HCT116 (cell line): Measurements from ENCODE around the gene VAV1. TPM values are rescaled to one million over a fixed set of nuclear protein-coding genes. Genes with fewer than 3 reads are reported as not detected.

ENCODE experiments used
- ATAC-seq: fragments of 200-7000 bp; cut with Tn5 transposase; 2 replicates; pipeline ENCODE4 v1.9.1; 2020; ENCODE audit warnings: mild to moderate bottlenecking, moderate library complexity
- BruUV-seq: library from RNA; stranded (reverse); fragments of 400-500 nt; replicated peaks from 2 replicates; lab custom pipeline; 2021; lab: Mats Ljungman, UMichigan
- CTCF ChIA-PET: fragments of 300-600 bp; sonication (Branson Sonifier 250); formaldehyde crosslinking; loops from one replicate; lab custom pipeline; 2021; ENCODE audit warnings: antibody characterized with exemption; lab: Charles Lee
- POLR2A ChIA-PET: fragments of 300-600, 350-600 bp; sonication (Branson Sonifier 250); formaldehyde crosslinking; loops from one replicate; lab custom pipeline; 2021; ENCODE audit warnings: antibody characterized with exemption; lab: Charles Lee
- RAD21 ChIA-PET, 2 experiments: fragments of 300-600 bp; sonication (Branson Sonifier 250); formaldehyde crosslinking; loops; one replicate each; lab custom pipeline; 2023; ENCODE audit warnings: low total read pairs in 2 of 2; ENCODE audit not compliant: uncharacterized antibody in 2 of 2, unreplicated experiment in 2 of 2, low non-redundant PET in 1 of 2; lab: Charles Lee
- DNase-seq: peaks from one replicate; pipeline ENCODE4 v3.0.0-alpha.2; 2010; ENCODE audit warnings: low read depth, low spot score
- H2AFZ ChIP-seq: fragments of 200-600 bp; shearing (Covaris generic), sonication (generic); 2 replicates; pipeline ENCODE4 v1.6.1; 2017; ENCODE audit warnings: low read depth, mixed run types, mixed read lengths, antibody characterized with exemption, low read length; ENCODE audit not compliant: poor library complexity, severe bottlenecking
- H3K27ac ChIP-seq: 2 replicates; pipeline ENCODE4 v1.5.1; 2012; ENCODE audit warnings: low read depth, low read length
- H3K27me3 ChIP-seq: fragments of 200-600 bp; sonication (generic); 2 replicates; pipeline ENCODE4 v1.6.1; 2016; ENCODE audit warnings: mixed run types, low read length, mixed read lengths; ENCODE audit not compliant: insufficient read depth
- H3K36me3 ChIP-seq, 2 experiments: fragments of 200-500 bp in 1 of 2; fragments of 200-600 bp in 1 of 2; sonication (Bioruptor generic) in 1 of 2; sonication (generic) in 1 of 2; 2 replicates each; pipeline versions ENCODE4 v1.5.1 to v1.6.1; 2014 to 2016; ENCODE audit warnings: low read length in 2 of 2, inconsistent platforms in 1 of 2, mixed read lengths in 1 of 2, mixed run types in 1 of 2; ENCODE audit not compliant: insufficient read depth in 2 of 2, control insufficient read depth in 1 of 2
- H3K4me1 ChIP-seq, 2 experiments: fragments of 200-600 bp in 1 of 2; sonication (generic) in 1 of 2; 2 replicates each; pipeline versions ENCODE4 v1.5.1 to v1.6.1; 2012 to 2017; ENCODE audit warnings: low read length in 2 of 2, inconsistent platforms in 1 of 2, mild to moderate bottlenecking in 1 of 2, mixed read lengths in 1 of 2, mixed run types in 1 of 2, moderate library complexity in 1 of 2; ENCODE audit not compliant: insufficient read depth in 2 of 2, control insufficient read depth in 1 of 2
- H3K4me2 ChIP-seq: fragments of 200-600 bp; sonication (generic); 2 replicates; pipeline ENCODE4 v1.6.1; 2017; ENCODE audit warnings: mixed run types, low read length, mixed read lengths
- H3K4me3 ChIP-seq, 2 experiments: fragments of 200-600 bp in 1 of 2; sonication (generic) in 1 of 2; replicated peaks in 1 of 2; 2 replicates each; pipeline ENCODE4 v1.5.1; 2011 to 2016; ENCODE audit warnings: low read length in 2 of 2, control low read depth in 1 of 2, low read depth in 1 of 2, mild to moderate bottlenecking in 1 of 2, mixed read lengths in 1 of 2, mixed run types in 1 of 2
- H3K79me2 ChIP-seq: fragments of 200-600 bp; sonication (generic); 2 replicates; pipeline ENCODE4 v1.6.1; 2017; ENCODE audit warnings: mild to moderate bottlenecking, mixed run types, low read length, moderate library complexity, mixed read lengths; ENCODE audit not compliant: insufficient read depth
- H3K9ac ChIP-seq: fragments of 200-600 bp; sonication (generic); 2 replicates; pipeline ENCODE4 v1.6.1; 2016; ENCODE audit warnings: low read length, mixed read lengths
- H3K9me2 ChIP-seq: fragments of 200-600 bp; sonication (generic), shearing (Covaris generic); 2 replicates; pipeline ENCODE4 v1.6.1; 2017; ENCODE audit warnings: mixed run types, mild to moderate bottlenecking, moderate library complexity; ENCODE audit not compliant: insufficient read depth
- H3K9me3 ChIP-seq, 2 experiments: fragments of 200-500 bp in 1 of 2; fragments of 200-600 bp in 1 of 2; sonication (Bioruptor generic) in 1 of 2; sonication (generic) in 1 of 2; 2 replicates each; pipeline ENCODE4 v1.6.1; 2014 to 2017; ENCODE audit warnings: low read length in 2 of 2, mixed read lengths in 2 of 2, inconsistent platforms in 1 of 2, low read depth in 1 of 2, mild to moderate bottlenecking in 1 of 2, mixed run types in 1 of 2, moderate library complexity in 1 of 2; ENCODE audit not compliant: control insufficient read depth in 1 of 2, insufficient read depth in 1 of 2
- H4K20me1 ChIP-seq: fragments of 200-600 bp; sonication (generic), shearing (Covaris generic); 2 replicates; pipeline ENCODE4 v1.6.1; 2017; ENCODE audit warnings: mixed run types, mild to moderate bottlenecking, moderate library complexity; ENCODE audit not compliant: insufficient read depth
- ATF3 ChIP-seq: IDR thresholded peaks from 2 replicates; pipeline ENCODE4 v1.6.1; 2012
- CBX3 ChIP-seq: IDR thresholded peaks from 2 replicates; pipeline ENCODE4 v1.6.1; 2012; ENCODE audit warnings: low read depth
- EGR1 ChIP-seq: IDR thresholded peaks from 2 replicates; pipeline ENCODE4 v1.6.1; 2012; ENCODE audit warnings: low read depth
- ELF1 ChIP-seq: IDR thresholded peaks from 2 replicates; pipeline ENCODE4 v1.6.1; 2012; ENCODE audit warnings: low read depth, borderline replicate concordance
- EZH2 ChIP-seq: fragments of 200-600 bp; sonication (generic); IDR thresholded peaks from 2 replicates; pipeline ENCODE4 v1.6.1; 2017; ENCODE audit warnings: antibody characterized with exemption, mixed run types
- FOSL1 ChIP-seq: IDR thresholded peaks from 2 replicates; pipeline ENCODE4 v1.6.1; 2012; ENCODE audit warnings: low read depth
- POLR2AphosphoS5 ChIP-seq: IDR thresholded peaks from 2 replicates; pipeline ENCODE4 v1.6.1; 2011; ENCODE audit warnings: mild to moderate bottlenecking, low read depth, low read length, moderate library complexity
- RAD21 ChIP-seq: IDR thresholded peaks from 2 replicates; pipeline ENCODE4 v1.6.1; 2012; ENCODE audit warnings: low read depth, mild to moderate bottlenecking
- REST ChIP-seq: IDR thresholded peaks from 2 replicates; pipeline ENCODE4 v1.6.1; 2012; ENCODE audit warnings: low read depth
- YY1 ChIP-seq: IDR thresholded peaks from 2 replicates; pipeline ENCODE4 v1.6.1; 2011; ENCODE audit warnings: low read length, low read depth, moderate library complexity, mild to moderate bottlenecking; ENCODE audit not compliant: insufficient replicate concordance; ENCODE audit errors: extremely low read depth
- intact Hi-C: fragments of 100-400 bp; cut with micrococcal nuclease; formaldehyde crosslinking; loops from 2 replicates; pipeline ENCODE4 v1.10.0; 2022
- total RNA-seq: library from RNA; stranded (reverse); gene quantifications from one replicate; pipeline ENCODE4 v1.2.1, GENCODE V29; 2021; ENCODE audit not compliant: unreplicated experiment
- TF ChIP-seq, protein P1 (sequence below): IDR thresholded peaks from 2 replicates; pipeline ENCODE4 v1.6.1; 2011; ENCODE audit warnings: mild to moderate bottlenecking, low read length, moderate library complexity; ENCODE audit not compliant: insufficient replicate concordance; ENCODE audit errors: extremely low read depth

VAV1 gene
- total RNA-seq, 1 experiment from 2014 or later = 20.6 TPM

- intact Hi-C loops = no loop called here
- Histone ChIP-seq H3K9ac (no peak overlapping the region), H3K4me3 (no peak overlapping the region), H3K27ac (no peak overlapping the region), H4K20me1 (no peaks in the 10 kb centered on the region), H3K4me2 (no peak overlapping the region), H3K79me2 (no peaks in the 10 kb centered on the region), H3K27me3 (no peaks in the 10 kb centered on the region), H3K9me3 (no peaks in the 10 kb centered on the region), H3K9me2 (no peaks in the 10 kb centered on the region), H3K36me3 (0 out of 4 replicates have a peak, but pooled peaks cover 0 to 6% of the 10 kb centered on the region in 2 experiments), H2AFZ (no peak overlapping the region), H3K4me1 (no peaks in the 10 kb centered on the region)
- RAD21 ChIA-PET = no interaction called here
- DNase-seq (no peak), ATAC-seq (no peak)
- TF ChIP-seq ELF1 = no peak
- TF ChIP-seq RAD21 = no peak
- no peak for TF ChIP-seq YY1
- TF ChIP-seq FOSL1 = no peak
- TF ChIP-seq REST = no peak
- no peak for TF ChIP-seq EZH2
- TF ChIP-seq POLR2AphosphoS5 = no peak
- no peak for TF ChIP-seq ATF3
- TF ChIP-seq, protein P1, sequence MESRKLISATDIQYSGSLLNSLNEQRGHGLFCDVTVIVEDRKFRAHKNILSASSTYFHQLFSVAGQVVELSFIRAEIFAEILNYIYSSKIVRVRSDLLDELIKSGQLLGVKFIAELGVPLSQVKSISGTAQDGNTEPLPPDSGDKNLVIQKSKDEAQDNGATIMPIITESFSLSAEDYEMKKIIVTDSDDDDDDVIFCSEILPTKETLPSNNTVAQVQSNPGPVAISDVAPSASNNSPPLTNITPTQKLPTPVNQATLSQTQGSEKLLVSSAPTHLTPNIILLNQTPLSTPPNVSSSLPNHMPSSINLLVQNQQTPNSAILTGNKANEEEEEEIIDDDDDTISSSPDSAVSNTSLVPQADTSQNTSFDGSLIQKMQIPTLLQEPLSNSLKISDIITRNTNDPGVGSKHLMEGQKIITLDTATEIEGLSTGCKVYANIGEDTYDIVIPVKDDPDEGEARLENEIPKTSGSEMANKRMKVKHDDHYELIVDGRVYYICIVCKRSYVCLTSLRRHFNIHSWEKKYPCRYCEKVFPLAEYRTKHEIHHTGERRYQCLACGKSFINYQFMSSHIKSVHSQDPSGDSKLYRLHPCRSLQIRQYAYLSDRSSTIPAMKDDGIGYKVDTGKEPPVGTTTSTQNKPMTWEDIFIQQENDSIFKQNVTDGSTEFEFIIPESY = no peak
- TF ChIP-seq CBX3 = no peak
- no peak for TF ChIP-seq EGR1
- POLR2A ChIA-PET = interaction anchor here (1.4 kb wide), 1 partner anchor 11 kb away, joined by 4 read pairs; no protein-coding TSS in a partner anchor
- no TSS peak for BruUV-seq
- CTCF ChIA-PET = interaction anchor here (0.9 to 1.5 kb wide), 2 partner anchors 11 to 726 kb away, joined by 3 to 4 read pairs; no protein-coding TSS in a partner anchor
Measured at GRCh38 chr19:6852001-6852400, 79.5 kb downstream of the VAV1 start.
